Naive thymus-derived CD4-positive, alpha-beta T cell (primary cell): ENCODE data around the gene ZNF23. TPM values are rescaled to one million over a fixed set of nuclear protein-coding genes. Genes with fewer than 3 reads are reported as not detected.

Experiments
- ATAC-seq: fragments of 150-1000 bp; cut with Tn5 transposase; 2 replicates; pipeline ENCODE4 v1.10.0; 2021; ENCODE audit warnings: mild to moderate bottlenecking, moderate library complexity
- CTCF ChIA-PET: fragments of 350-600 bp; sonication (Branson Sonifier 250); formaldehyde crosslinking; loops from one replicate; lab custom pipeline; 2021; ENCODE audit warnings: antibody characterized with exemption; lab: Charles Lee
- POLR2A ChIA-PET: fragments of 350-600 bp; sonication (Branson Sonifier 250); formaldehyde crosslinking; loops from one replicate; lab custom pipeline; 2021; ENCODE audit warnings: antibody characterized with exemption, inconsistent platforms; lab: Charles Lee
- DNase-seq, 9 donors: peaks; one replicate each; pipeline versions ENCODE4 v3.0.0 to v3.0.0-alpha.2; 2020 to 2022; ENCODE audit warnings: mixed read lengths in 1 of 9
- H3K27ac ChIP-seq: one replicate; pipeline ENCODE4 v1.7.0; 2013; ENCODE audit warnings: mild to moderate bottlenecking, low read depth, low read length, moderate library complexity
- H3K27me3 ChIP-seq, 2 donors: one replicate each; pipeline ENCODE4 v1.7.0; 2013; ENCODE audit warnings: low read length in 2 of 2, mild to moderate bottlenecking in 2 of 2, moderate library complexity in 2 of 2; ENCODE audit not compliant: control insufficient read depth in 2 of 2, insufficient read depth in 2 of 2
- H3K36me3 ChIP-seq, 3 experiments: 1 replicate in 2 of 3; 2 replicates in 1 of 3; pipeline ENCODE4 v1.7.0; 2013; ENCODE audit warnings: low read length in 3 of 3, mild to moderate bottlenecking in 3 of 3, moderate library complexity in 1 of 3; ENCODE audit not compliant: insufficient read depth in 3 of 3, control insufficient read depth in 2 of 3
- H3K4me1 ChIP-seq, 2 donors: one replicate each; pipeline ENCODE4 v1.7.0; 2013; ENCODE audit warnings: low read length in 2 of 2, mild to moderate bottlenecking in 2 of 2, moderate library complexity in 1 of 2; ENCODE audit not compliant: control insufficient read depth in 2 of 2, insufficient read depth in 2 of 2
- H3K4me3 ChIP-seq: 2 replicates; pipeline ENCODE4 v1.7.0; 2013; ENCODE audit warnings: mild to moderate bottlenecking, low read length
- H3K9me3 ChIP-seq, 3 experiments: 1 replicate in 2 of 3; 2 replicates in 1 of 3; pipeline ENCODE4 v1.7.0; 2013; ENCODE audit warnings: low read length in 3 of 3; ENCODE audit not compliant: control insufficient read depth in 2 of 3
- H3K27ac Mint-ChIP-seq, 9 donors: one replicate each; pipeline ENCODE4 v1.8.0; 2020 to 2022; ENCODE audit warnings: mixed read lengths in 9 of 9, mild to moderate bottlenecking in 8 of 9, moderate library complexity in 5 of 9, inconsistent platforms in 2 of 9
- H3K27me3 Mint-ChIP-seq, 5 donors: one replicate each; pipeline ENCODE4 v1.8.0; 2021 to 2022; ENCODE audit warnings: mixed read lengths in 5 of 5, mild to moderate bottlenecking in 1 of 5
- H3K36me3 Mint-ChIP-seq, 5 donors: one replicate each; pipeline ENCODE4 v1.8.0; 2020 to 2022; ENCODE audit warnings: mixed read lengths in 5 of 5, mild to moderate bottlenecking in 3 of 5, inconsistent platforms in 1 of 5
- H3K4me1 Mint-ChIP-seq, 7 donors: one replicate each; pipeline ENCODE4 v1.8.0; 2020 to 2022; ENCODE audit warnings: mixed read lengths in 7 of 7, mild to moderate bottlenecking in 3 of 7, inconsistent platforms in 1 of 7
- H3K4me3 Mint-ChIP-seq, 10 donors: one replicate each; pipeline ENCODE4 v1.8.0; 2020 to 2022; ENCODE audit warnings: mild to moderate bottlenecking in 10 of 10, mixed read lengths in 10 of 10, moderate library complexity in 6 of 10, inconsistent platforms in 2 of 10
- H3K9me3 Mint-ChIP-seq, 11 donors: one replicate each; pipeline ENCODE4 v1.8.0; 2020 to 2022; ENCODE audit warnings: mixed read lengths in 11 of 11, mild to moderate bottlenecking in 4 of 11, inconsistent platforms in 1 of 11, moderate library complexity in 1 of 11
- intact Hi-C, 2 donors: fragments of 100-400 bp; cut with micrococcal nuclease; formaldehyde crosslinking; loops; one replicate each; pipeline ENCODE4 v1.15.1; 2023
- polyA plus RNA-seq, 2 donors: library from polyadenylated mRNA; unstranded; fragments of 300-500 nt; fragmentation: Illumina TruSeq; gene quantifications; one replicate each; pipeline ENCODE4 v1.2.3, GENCODE V29; 2021
- total RNA-seq, 6 experiments: library from RNA in 5 of 6; stranded (reverse) in 5 of 6; gene quantifications; 1 replicate in 5 of 6; 2 replicates in 1 of 6; pipeline ENCODE4 v1.2.3 and lab custom pipeline; 2021 to 2026

ZNF23 gene
- total and polyA plus RNA-seq, 7 experiments from 2014 or later = 6.5 to 16.0 (median 7.5) TPM

GRCh38 chr16:71499775-71500364 is 37.8 kb upstream of the ZNF23 start:
- intact Hi-C loops = loop anchor here (1.0 to 5.0 kb wide), 4 partner anchors 38 to 111 kb away; partner anchors contain the start of genes ZNF23 (in 2 of the 2) and TLE7 (in 1 of the 2)
- Mint-ChIP-seq H3K36me3 (no peaks in the 10 kb centered on the region), H3K27me3 (peaks cover 0 to 17% (median 5%) of the 10 kb centered on the region in 5 donors), H3K27ac (no peak overlapping the region), H3K9me3 (no peaks in the 10 kb centered on the region), H3K4me3 (no peak overlapping the region), H3K4me1 (no peaks in the 10 kb centered on the region)
- no peaks in the 10 kb centered on the region for H3K36me3 ChIP-seq
- no peaks in the 10 kb centered on the region for H3K27me3 ChIP-seq
- POLR2A ChIA-PET = no interaction called here
- no peak overlapping the region for H3K27ac ChIP-seq
- CTCF ChIA-PET = interaction anchor here (0.9 to 6.1 kb wide), 8 partner anchors 16 to 111 kb away, joined by 3 to 104 read pairs (median 4); partner anchors contain the start of gene ZNF23
- H3K4me3 ChIP-seq = no peak overlapping the region
- DNase-seq = peak in 8 of 9 donors; percentile 24 to 65 (median 48)
- peak; percentile 82 for ATAC-seq
- no peaks in the 10 kb centered on the region for H3K4me1 ChIP-seq
- H3K9me3 ChIP-seq = no peaks in the 10 kb centered on the region

- Mint-ChIP-seq H3K36me3 (no peaks in the 10 kb centered on the region), H3K4me3 (no peak overlapping the region), H3K9me3 (no peaks in the 10 kb centered on the region), H3K27ac (no peak overlapping the region), H3K4me1 (no peaks in the 10 kb centered on the region), H3K27me3 (peaks cover 0 to 17% (median 5%) of the 10 kb centered on the region in 5 donors)
- ChIA-PET CTCF (interaction anchor here (0.6 to 6.1 kb wide), 4 partner anchors 22 to 85 kb away, joined by 3 to 104 read pairs (median 5); no protein-coding TSS in a partner anchor), POLR2A (no interaction called here)
- intact Hi-C loops = loop anchor here (2.0 to 5.0 kb wide), 3 partner anchors 36 to 113 kb away; partner anchors contain the start of genes ZNF23 (in 2 of the 2) and TLE7 (in 1 of the 2)
- no peaks in the 10 kb centered on the region for H3K4me1 ChIP-seq
- H3K36me3 ChIP-seq = no peaks in the 10 kb centered on the region
- H3K9me3 ChIP-seq = no peaks in the 10 kb centered on the region
- DNase-seq (no peak), ATAC-seq (no peak)
- no peak overlapping the region for H3K27ac ChIP-seq
- no peak overlapping the region for H3K4me3 ChIP-seq
- H3K27me3 ChIP-seq = no peaks in the 10 kb centered on the region
Measured at GRCh38 chr16:71498031-71498430, 36.0 kb upstream of the ZNF23 start.

GRCh38 chr16:71493213-71493612 is 31.2 kb upstream of the ZNF23 start:
- Mint-ChIP-seq H3K36me3 (no peaks in the 10 kb centered on the region), H3K4me1 (no peaks in the 10 kb centered on the region), H3K4me3 (no peak overlapping the region), H3K27ac (no peak overlapping the region), H3K27me3 (peaks cover 0 to 7% (median 0%) of the 10 kb centered on the region in 5 donors), H3K9me3 (no peaks in the 10 kb centered on the region)
- intact Hi-C loops = no loop called here
- ChIA-PET POLR2A (no interaction called here), CTCF (no interaction called here)
- H3K27me3 ChIP-seq = no peaks in the 10 kb centered on the region
- H3K4me3 ChIP-seq = no peak overlapping the region
- no peak overlapping the region for H3K27ac ChIP-seq
- H3K36me3 ChIP-seq = no peaks in the 10 kb centered on the region
- no peak for ATAC-seq
- no peak for DNase-seq
- no peaks in the 10 kb centered on the region for H3K4me1 ChIP-seq
- H3K9me3 ChIP-seq = no peaks in the 10 kb centered on the region

- Histone ChIP-seq H3K36me3 (no peaks in the 10 kb centered on the region), H3K9me3 (no peaks in the 10 kb centered on the region), H3K27ac (no peak overlapping the region), H3K4me3 (no peak overlapping the region), H3K4me1 (no peaks in the 10 kb centered on the region), H3K27me3 (no peaks in the 10 kb centered on the region)
- H3K27ac Mint-ChIP-seq = no peak overlapping the region
- no peak overlapping the region for H3K4me3 Mint-ChIP-seq
- no peaks in the 10 kb centered on the region for H3K36me3 Mint-ChIP-seq
- no peaks in the 10 kb centered on the region for H3K4me1 Mint-ChIP-seq
- H3K9me3 Mint-ChIP-seq = no peaks in the 10 kb centered on the region
- H3K27me3 Mint-ChIP-seq = peaks cover 0 to 7% (median 0%) of the 10 kb centered on the region in 5 donors
- DNase-seq (no peak), ATAC-seq (no peak)
- intact Hi-C loops = no loop called here
- ChIA-PET POLR2A (no interaction called here), CTCF (no interaction called here)
Measured at GRCh38 chr16:71492786-71493185, 30.7 kb upstream of the ZNF23 start.

- ATAC-seq (no peak), DNase-seq (no peak)
- Mint-ChIP-seq H3K4me3 (no peak overlapping the region), H3K9me3 (no peaks in the 10 kb centered on the region), H3K27me3 (peaks cover 0 to 11% (median 0%) of the 10 kb centered on the region in 5 donors), H3K4me1 (no peaks in the 10 kb centered on the region), H3K27ac (no peak overlapping the region), H3K36me3 (no peaks in the 10 kb centered on the region)
- Histone ChIP-seq H3K27me3 (no peaks in the 10 kb centered on the region), H3K4me3 (no peak overlapping the region), H3K9me3 (no peaks in the 10 kb centered on the region), H3K27ac (no peak overlapping the region), H3K4me1 (no peaks in the 10 kb centered on the region), H3K36me3 (no peaks in the 10 kb centered on the region)
- CTCF ChIA-PET = no interaction called here
- POLR2A ChIA-PET = no interaction called here
- intact Hi-C loops = no loop called here
Measured at GRCh38 chr16:71491054-71491453, 29.0 kb upstream of the ZNF23 start.

- H3K36me3 ChIP-seq = no peaks in the 10 kb centered on the region
- H3K4me3 Mint-ChIP-seq = no peak overlapping the region
- ChIA-PET CTCF (interaction anchor here (0.5 kb wide), 1 partner anchor 127 kb away, joined by 3 read pairs; no protein-coding TSS in a partner anchor), POLR2A (no interaction called here)
- no peaks in the 10 kb centered on the region for H3K27me3 ChIP-seq
- H3K27me3 Mint-ChIP-seq = peaks cover 0 to 11% (median 0%) of the 10 kb centered on the region in 5 donors
- no peak overlapping the region for H3K27ac Mint-ChIP-seq
- H3K9me3 ChIP-seq = no peaks in the 10 kb centered on the region
- ATAC-seq (no peak), DNase-seq (no peak)
- H3K9me3 Mint-ChIP-seq = no peaks in the 10 kb centered on the region
- H3K4me1 ChIP-seq = no peaks in the 10 kb centered on the region
- H3K4me3 ChIP-seq = no peak overlapping the region
- H3K4me1 Mint-ChIP-seq = no peaks in the 10 kb centered on the region
- intact Hi-C loops = no loop called here
- no peak overlapping the region for H3K27ac ChIP-seq
- H3K36me3 Mint-ChIP-seq = no peaks in the 10 kb centered on the region
Measured at GRCh38 chr16:71490361-71490760, 28.3 kb upstream of the ZNF23 start.

GRCh38 chr16:71489122-71489521 is 27.1 kb upstream of the ZNF23 start, which contains the start of gene ZNF19:
TSS of gene ZNF19 (minus strand) at chr16:71489324. CDS start at chr16:71482114, 7,210 bp downstream.
- Histone ChIP-seq H3K4me3 (no peak within 1 kb of the TSS), H3K36me3 (no peaks in the 10 kb centered on the region), H3K27ac (no peak within 1 kb of the TSS), H3K9me3 (no peaks in the 10 kb centered on the region), H3K27me3 (no peaks in the 10 kb centered on the region), H3K4me1 (peaks cover 0 to 4% of the 10 kb centered on the region in 2 donors)
- Mint-ChIP-seq H3K27ac (no peak within 1 kb of the TSS), H3K36me3 (no peaks in the 10 kb centered on the region), H3K27me3 (peaks cover 0 to 11% (median 0%) of the 10 kb centered on the region in 5 donors), H3K4me1 (peaks cover 4 to 9% (median 6%) of the 10 kb centered on the region in 7 donors), H3K4me3 (no peak within 1 kb of the TSS), H3K9me3 (no peaks in the 10 kb centered on the region)
- no peak for ATAC-seq
- intact Hi-C loops = no loop called here
- DNase-seq = no peak
- POLR2A ChIA-PET = no interaction called here
- CTCF ChIA-PET = no interaction called here
